ENCODE results near the gene ADGRB3.

DNA sequence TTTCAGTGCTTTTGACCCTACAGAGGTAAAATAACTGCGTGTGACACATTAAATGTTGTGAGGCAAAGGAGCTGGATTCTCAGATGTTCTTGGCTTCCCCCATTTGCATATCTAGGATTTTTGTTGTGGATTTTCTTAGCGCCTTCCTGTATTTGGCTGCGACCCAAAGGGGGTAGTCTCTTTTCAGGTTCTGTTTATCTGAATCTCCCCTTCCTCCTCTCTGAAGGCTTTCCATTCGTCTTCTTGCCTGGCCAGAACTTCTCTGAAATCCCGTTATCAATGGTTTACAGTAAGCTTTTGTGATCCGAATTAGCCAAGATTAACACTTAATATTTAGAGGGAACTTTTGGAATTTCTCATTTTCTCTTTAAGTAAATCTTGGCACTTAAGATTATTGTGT is 60.8 kb downstream of the ADGRB3 start:
- TF ChIP-seq POLR2A (IDR thresholded peaks at IDR 0.05; ENCODE audit: low read depth, low read length): no peak
- TF ChIP-seq, protein P1, sequence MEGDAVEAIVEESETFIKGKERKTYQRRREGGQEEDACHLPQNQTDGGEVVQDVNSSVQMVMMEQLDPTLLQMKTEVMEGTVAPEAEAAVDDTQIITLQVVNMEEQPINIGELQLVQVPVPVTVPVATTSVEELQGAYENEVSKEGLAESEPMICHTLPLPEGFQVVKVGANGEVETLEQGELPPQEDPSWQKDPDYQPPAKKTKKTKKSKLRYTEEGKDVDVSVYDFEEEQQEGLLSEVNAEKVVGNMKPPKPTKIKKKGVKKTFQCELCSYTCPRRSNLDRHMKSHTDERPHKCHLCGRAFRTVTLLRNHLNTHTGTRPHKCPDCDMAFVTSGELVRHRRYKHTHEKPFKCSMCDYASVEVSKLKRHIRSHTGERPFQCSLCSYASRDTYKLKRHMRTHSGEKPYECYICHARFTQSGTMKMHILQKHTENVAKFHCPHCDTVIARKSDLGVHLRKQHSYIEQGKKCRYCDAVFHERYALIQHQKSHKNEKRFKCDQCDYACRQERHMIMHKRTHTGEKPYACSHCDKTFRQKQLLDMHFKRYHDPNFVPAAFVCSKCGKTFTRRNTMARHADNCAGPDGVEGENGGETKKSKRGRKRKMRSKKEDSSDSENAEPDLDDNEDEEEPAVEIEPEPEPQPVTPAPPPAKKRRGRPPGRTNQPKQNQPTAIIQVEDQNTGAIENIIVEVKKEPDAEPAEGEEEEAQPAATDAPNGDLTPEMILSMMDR (IDR thresholded peaks at IDR 0.05; ENCODE audit: extremely low read depth in 1 of 2, insufficient read depth in 1 of 2, low read depth in 1 of 2, low read length in 2 of 2): no peak
